WTC11 (cell line): Measurements from ENCODE around the gene FAM227B. TPM values are rescaled to one million over a fixed set of nuclear protein-coding genes. Genes with fewer than 3 reads are reported as not detected.
"Not testable (repeated sequence)": the region's sequence is repeated elsewhere in the genome, so short reads cannot be mapped to it uniquely, and the experiment has no call there.

Experiments used
- ATAC-seq: fragments of 200-7000 bp; cut with Tn5 transposase; 2 replicates; pipeline ENCODE4 v1.10.0; 2021; ENCODE audit warnings: mild to moderate bottlenecking, moderate library complexity
- CTCF ChIA-PET: fragments of 300-600 bp; sonication (Branson Sonifier 250); formaldehyde crosslinking; loops from one replicate; lab custom pipeline; 2021; ENCODE audit warnings: antibody characterized with exemption; lab: Charles Lee
- POLR2A ChIA-PET: fragments of 350-600 bp; sonication (Branson Sonifier 250); formaldehyde crosslinking; loops from one replicate; lab custom pipeline; 2021; ENCODE audit warnings: antibody characterized with exemption; lab: Charles Lee
- DNase-seq: peaks from one replicate; pipeline ENCODE4 v3.0.0; 2021; ENCODE audit warnings: low spot score
- H3K27ac Mint-ChIP-seq: 2 replicates; pipeline ENCODE4 v1.8.0; 2021; ENCODE audit warnings: mixed read lengths
- H3K27me3 Mint-ChIP-seq: 2 replicates; pipeline ENCODE4 v1.8.0; 2021; ENCODE audit warnings: low read depth, mild to moderate bottlenecking, moderate library complexity, mixed read lengths
- H3K36me3 Mint-ChIP-seq: 2 replicates; pipeline ENCODE4 v1.8.0; 2021; ENCODE audit warnings: mixed read lengths
- H3K4me1 Mint-ChIP-seq: 2 replicates; pipeline ENCODE4 v1.8.0; 2022; ENCODE audit warnings: mixed read lengths
- H3K4me3 Mint-ChIP-seq: 2 replicates; pipeline ENCODE4 v1.8.0; 2021; ENCODE audit warnings: mild to moderate bottlenecking, moderate library complexity, mixed read lengths
- H3K9me3 Mint-ChIP-seq: 2 replicates; pipeline ENCODE4 v1.8.0; 2021; ENCODE audit warnings: mixed read lengths
- CDX4 ChIP-seq: fragments of 250-450 bp; sonication (Bioruptor Pico); IDR thresholded peaks from 2 replicates; pipeline ENCODE4 v1.9.0; 2021; ENCODE audit warnings: moderate library complexity, mild to moderate bottlenecking, inconsistent platforms, borderline replicate concordance
- CREB1 ChIP-seq: sonication (generic); formaldehyde crosslinking; IDR thresholded peaks from 2 replicates; pipeline ENCODE4 v1.8.0; 2023; ENCODE audit warnings: mild to moderate bottlenecking, missing genetic modification reagents
- E2F5 ChIP-seq: sonication (generic); formaldehyde crosslinking; IDR thresholded peaks from 2 replicates; pipeline ENCODE4 v1.8.1; 2022; ENCODE audit warnings: mild to moderate bottlenecking, moderate library complexity, missing genetic modification reagents
- EMX1 ChIP-seq: fragments of 250-450 bp; sonication (Bioruptor Pico); IDR thresholded peaks from 2 replicates; pipeline ENCODE4 v1.8.0; 2021; ENCODE audit warnings: mild to moderate bottlenecking
- FOXP4 ChIP-seq: sonication (generic); formaldehyde crosslinking; IDR thresholded peaks from 2 replicates; pipeline ENCODE4 v1.8.0; 2022; ENCODE audit warnings: mild to moderate bottlenecking, missing genetic modification reagents
- HMGXB4 ChIP-seq: sonication (generic); formaldehyde crosslinking; IDR thresholded peaks from 2 replicates; pipeline ENCODE4 v1.8.1; 2023; ENCODE audit warnings: mild to moderate bottlenecking, moderate library complexity, missing genetic modification reagents
- IRF1 ChIP-seq: sonication (generic); formaldehyde crosslinking; IDR thresholded peaks from 2 replicates; pipeline ENCODE4 v1.8.0; 2023; ENCODE audit warnings: missing genetic modification reagents
- JAZF1 ChIP-seq: fragments of 250-450 bp; sonication (Bioruptor Pico); IDR thresholded peaks from 2 replicates; pipeline ENCODE4 v1.9.0; 2021; ENCODE audit warnings: moderate library complexity, mild to moderate bottlenecking, inconsistent platforms
- MAX ChIP-seq: sonication (generic); formaldehyde crosslinking; IDR thresholded peaks from 2 replicates; pipeline ENCODE4 v1.8.0; 2022; ENCODE audit warnings: mild to moderate bottlenecking, missing genetic modification reagents
- MLX ChIP-seq: sonication (generic); formaldehyde crosslinking; IDR thresholded peaks from 2 replicates; pipeline ENCODE4 v1.8.1; 2023; ENCODE audit warnings: mild to moderate bottlenecking, missing genetic modification reagents, moderate library complexity
- MYBL2 ChIP-seq: sonication (generic); formaldehyde crosslinking; IDR thresholded peaks from 2 replicates; pipeline ENCODE4 v1.8.1; 2023; ENCODE audit warnings: mild to moderate bottlenecking, moderate library complexity, missing genetic modification reagents
- NFYB ChIP-seq: sonication (generic); formaldehyde crosslinking; conservative IDR thresholded peaks from 2 replicates; pipeline ENCODE4 v1.8.0; 2022; ENCODE audit warnings: low read depth, missing genetic modification reagents
- NR1H2 ChIP-seq: sonication (generic); formaldehyde crosslinking; IDR thresholded peaks from 2 replicates; pipeline ENCODE4 v1.9.0; 2021; ENCODE audit warnings: mild to moderate bottlenecking, moderate library complexity, missing genetic modification reagents
- NR3C1 ChIP-seq: sonication (generic); formaldehyde crosslinking; conservative IDR thresholded peaks from 2 replicates; pipeline ENCODE4 v1.8.1; 2023; ENCODE audit warnings: low read depth, mild to moderate bottlenecking, missing genetic modification reagents
- PRRX2 ChIP-seq: fragments of 250-450 bp; sonication (Bioruptor Pico); IDR thresholded peaks from 2 replicates; pipeline ENCODE4 v1.8.0; 2021; ENCODE audit warnings: mild to moderate bottlenecking
- SP1 ChIP-seq: sonication (generic); formaldehyde crosslinking; conservative IDR thresholded peaks from 2 replicates; pipeline ENCODE4 v1.8.1; 2022; ENCODE audit warnings: missing genetic modification reagents
- TCF7 ChIP-seq: sonication (generic); formaldehyde crosslinking; IDR thresholded peaks from 2 replicates; pipeline ENCODE4 v1.8.0; 2022; ENCODE audit warnings: mild to moderate bottlenecking, low read depth, missing genetic modification reagents, moderate library complexity
- TP53 ChIP-seq: sonication (generic); formaldehyde crosslinking; IDR thresholded peaks from 2 replicates; pipeline ENCODE4 v1.8.1; 2023; ENCODE audit warnings: mild to moderate bottlenecking, missing genetic modification reagents
- USF1 ChIP-seq: sonication (generic); formaldehyde crosslinking; IDR thresholded peaks from 2 replicates; pipeline ENCODE4 v1.8.0; 2022; ENCODE audit warnings: mild to moderate bottlenecking, missing genetic modification reagents
- ZBTB21 ChIP-seq: sonication (generic); formaldehyde crosslinking; IDR thresholded peaks from 2 replicates; pipeline ENCODE4 v1.8.1; 2023; ENCODE audit warnings: mild to moderate bottlenecking, missing genetic modification reagents, borderline replicate concordance
- ZNF425 ChIP-seq: fragments of 250-450 bp; sonication (Bioruptor Pico); conservative IDR thresholded peaks from 2 replicates; pipeline ENCODE4 v1.9.0; 2021; ENCODE audit warnings: mild to moderate bottlenecking
- total RNA-seq: library from RNA; stranded (reverse); gene quantifications from 3 replicates; pipeline ENCODE4 v1.2.3, GENCODE V29; 2021

FAM227B gene
- total RNA-seq, 1 experiment from 2014 or later: 6.8 TPM

- no peak for TF ChIP-seq FOXP4 (CRISPR knock-in tag)
- TF ChIP-seq HMGXB4 (CRISPR knock-in tag): no peak
- no peak for TF ChIP-seq NR1H2
- TF ChIP-seq TCF7 (CRISPR knock-in tag): no peak
- TF ChIP-seq NFYB (CRISPR knock-in tag): no peak
- no peak for TF ChIP-seq MLX
- TF ChIP-seq PRRX2 (CRISPR knock-in tag): no peak
- no peak for TF ChIP-seq CDX4 (CRISPR knock-in tag)
- no peak for TF ChIP-seq EMX1 (CRISPR knock-in tag)
- TF ChIP-seq, all 79 proteins: peak for 0
Measured at GRCh38 chr15:49521802-49522201, 98.8 kb downstream of the FAM227B start (continued).

GRCh38 chr15:49512739-49513138 is 107.9 kb downstream of the FAM227B start:
- CTCF ChIA-PET, H3K9me3 Mint-ChIP-seq, H3K4me3 Mint-ChIP-seq, POLR2A ChIA-PET, DNase-seq, ATAC-seq, H3K4me1 Mint-ChIP-seq, H3K27me3 Mint-ChIP-seq, H3K36me3 Mint-ChIP-seq, H3K27ac Mint-ChIP-seq: not testable (repeated sequence)

- DNase-seq: no peak
- no peak for ATAC-seq
- Mint-ChIP-seq H3K4me1 (no peaks in the 10 kb centered on the region), H3K36me3 (peaks cover 13% of the 10 kb centered on the region), H3K27me3 (no peaks in the 10 kb centered on the region), H3K9me3 (peaks cover 12% of the 10 kb centered on the region), H3K27ac (no peak overlapping the region), H3K4me3 (no peak overlapping the region)
- ChIA-PET CTCF (no interaction called here), POLR2A (no interaction called here)
- TF ChIP-seq NR1H2 (no peak), MYBL2 (CRISPR knock-in tag) (no peak), TP53 (CRISPR knock-in tag) (no peak), CDX4 (CRISPR knock-in tag) (no peak), SP1 (CRISPR knock-in tag) (no peak), ZNF425 (CRISPR knock-in tag) (no peak), ZBTB21 (CRISPR knock-in tag) (no peak), MLX (no peak), MAX (no peak), NR3C1 (CRISPR knock-in tag) (no peak), CREB1 (CRISPR knock-in tag) (no peak), JAZF1 (no peak), E2F5 (CRISPR knock-in tag) (no peak), USF1 (CRISPR knock-in tag) (no peak), TCF7 (CRISPR knock-in tag) (no peak), IRF1 (CRISPR knock-in tag) (no peak)
Measured at GRCh38 chr15:49507261-49507660, 113.4 kb downstream of the FAM227B start.
